Measurements from ENCODE around the gene ZBTB7A. TPM values are rescaled to one million over a fixed set of nuclear protein-coding genes. Genes with fewer than 3 reads are reported as not detected.

Gene ZBTB7A
- total RNA-seq, 1 experiment from 2014 or later = 49.5 TPM

- no peak overlapping the region for H3K27ac ChIP-seq (ENCODE audit: low read depth, low read length)
- ATAC-seq (no peak), DNase-seq (ENCODE audit: low read depth, low spot score) (no peak)
- no peak overlapping the region for H3K4me2 ChIP-seq (ENCODE audit: low read length)
- peaks cover 0 to 6% of the 10 kb centered on the region in 2 experiments; a peak in 1 of 4 replicates for H3K9me3 ChIP-seq (ENCODE audit: control insufficient read depth in 1 of 2, insufficient read depth in 1 of 2, low read depth in 1 of 2, low read length in 2 of 2)
- no peak overlapping the region for H3K9ac ChIP-seq (ENCODE audit: low read length)
- RAD21 ChIA-PET (ENCODE audit: low non-redundant PET in 1 of 2, low total read pairs in 2 of 2, uncharacterized antibody in 2 of 2, unreplicated experiment in 2 of 2) = no interaction called here
- H3K4me3 ChIP-seq (replicated peaks in 1 of 2; ENCODE audit: low read depth in 1 of 2, low read length in 2 of 2) = no peak overlapping the region
- no peaks in the 10 kb centered on the region for H3K4me1 ChIP-seq (ENCODE audit: control insufficient read depth in 1 of 2, insufficient read depth in 2 of 2, low read length in 2 of 2)
- H3K36me3 ChIP-seq (ENCODE audit: control insufficient read depth in 1 of 2, insufficient read depth in 2 of 2, low read length in 2 of 2) = peaks cover 3 to 22% of the 10 kb centered on the region in 2 experiments; a peak in 3 of 4 replicates
- H2AFZ ChIP-seq (ENCODE audit: low read depth, low read length, poor library complexity, severe bottlenecking) = no peak overlapping the region
- TF ChIP-seq ZNF274 (IDR thresholded peaks at IDR 0.05; ENCODE audit: low read depth, low read length) (no peak), SIN3A (IDR thresholded peaks at IDR 0.05; ENCODE audit: low read depth) (no peak), CEBPB (IDR thresholded peaks at IDR 0.05; ENCODE audit: low read depth) (no peak), ZBTB33 (IDR thresholded peaks at IDR 0.05; ENCODE audit: extremely low read depth, insufficient replicate concordance, low read length) (no peak), POLR2A (IDR thresholded peaks at IDR 0.05; ENCODE audit: borderline replicate concordance, extremely low read depth, insufficient read depth, insufficient read length) (no peak), MAX (IDR thresholded peaks at IDR 0.05) (no peak), FOSL1 (IDR thresholded peaks at IDR 0.05; ENCODE audit: low read depth) (no peak), JUND (IDR thresholded peaks at IDR 0.05) (no peak), EZH2 (IDR thresholded peaks at IDR 0.05) (no peak)
- TF ChIP-seq, protein P1, sequence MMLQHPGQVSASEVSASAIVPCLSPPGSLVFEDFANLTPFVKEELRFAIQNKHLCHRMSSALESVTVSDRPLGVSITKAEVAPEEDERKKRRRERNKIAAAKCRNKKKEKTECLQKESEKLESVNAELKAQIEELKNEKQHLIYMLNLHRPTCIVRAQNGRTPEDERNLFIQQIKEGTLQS (IDR thresholded peaks at IDR 0.05) = no peak
- no TSS peak for BruUV-seq (replicated peaks)
- POLR2A ChIA-PET = no interaction called here
- intact Hi-C loops (cut with micrococcal nuclease) = no loop called here
- H4K20me1 ChIP-seq (ENCODE audit: insufficient read depth) = no peaks in the 10 kb centered on the region
- CTCF ChIA-PET = no interaction called here
- no peaks in the 10 kb centered on the region for H3K79me2 ChIP-seq (ENCODE audit: insufficient read depth, low read length)
- H3K27me3 ChIP-seq (ENCODE audit: insufficient read depth, low read length) = no peaks in the 10 kb centered on the region
- H3K9me2 ChIP-seq (ENCODE audit: insufficient read depth) = no peaks in the 10 kb centered on the region
Measured at GRCh38 chr19:4036576-4037300, 30.0 kb downstream of the ZBTB7A start.
